NOMO-1 (cell line): Measurements from ENCODE around the gene HNRNPA2B1.
A peak's percentile ranks its signal among the peaks of the same experiment; 100 is the strongest.
"Not testable (repeated sequence)": the region's sequence is repeated elsewhere in the genome, so short reads cannot be mapped to it uniquely, and the experiment has no call there.

Source experiments
- DNase-seq, 2 experiments: peaks; one replicate each; lab custom pipeline; 2025; ENCODE audit not compliant: unreplicated experiment in 2 of 2; lab: John Stamatoyannopoulos, UW

The HNRNPA2B1 gene

DNA sequence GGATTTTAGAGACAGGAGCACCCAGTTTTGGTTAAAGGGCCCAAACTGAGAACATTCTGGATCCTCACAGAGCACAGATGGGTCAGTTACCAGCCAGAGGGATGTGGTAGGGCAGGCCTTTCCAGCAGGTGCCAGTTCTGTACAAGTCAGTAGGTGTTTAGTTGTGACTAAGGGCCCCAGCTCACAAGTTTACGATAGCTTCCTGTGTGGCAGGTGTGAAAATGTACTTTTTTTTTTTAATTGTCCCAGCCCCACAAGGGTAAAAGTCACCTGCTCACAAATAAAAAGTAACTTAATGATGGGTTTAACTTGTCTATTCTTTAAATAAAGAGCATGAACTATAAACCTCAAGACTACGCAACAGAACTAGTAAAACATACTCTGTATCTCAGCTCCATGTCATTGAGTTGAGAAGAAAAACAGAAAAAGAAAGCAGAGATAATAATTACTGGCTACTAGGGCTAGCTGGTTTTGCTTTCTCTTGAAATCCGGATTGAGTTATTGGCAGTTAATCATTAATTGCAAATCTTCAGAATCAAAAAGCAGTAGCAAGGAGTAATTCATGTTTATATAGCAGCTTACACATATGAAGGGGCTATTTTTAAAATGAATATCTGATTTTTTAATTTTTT, 33.1 kb downstream of the HNRNPA2B1 start:
- no peak for DNase-seq

DNA sequence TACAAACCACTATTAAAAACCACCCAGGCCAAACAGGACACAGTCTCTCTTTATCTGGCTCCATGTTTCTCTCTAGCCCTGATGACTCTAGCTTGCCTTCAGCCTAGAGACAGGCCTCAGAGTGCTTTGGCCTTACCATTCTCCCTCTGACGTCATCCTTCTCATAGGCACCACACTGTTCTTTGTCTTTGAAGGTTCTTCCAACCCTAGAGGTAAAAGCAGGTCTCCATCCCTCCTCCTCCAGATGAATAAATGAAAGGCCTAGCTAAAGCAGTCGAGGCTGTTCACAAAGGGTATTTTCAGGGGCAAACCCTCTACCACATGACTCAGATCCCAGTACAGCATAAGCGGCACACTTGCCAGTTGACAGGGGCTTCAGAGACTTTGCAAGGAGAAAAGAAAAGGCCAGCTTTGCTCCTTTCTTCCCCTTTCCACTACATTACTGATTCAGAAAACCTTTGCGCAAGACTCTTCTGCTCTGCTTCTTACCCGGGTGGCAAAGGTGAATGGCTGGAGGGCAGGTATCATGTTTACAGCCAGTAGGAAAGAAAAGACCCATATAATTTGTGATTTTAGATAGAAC, 33.8 kb downstream of the HNRNPA2B1 start:
- peak; percentile 18 to 54 for DNase-seq

DNA sequence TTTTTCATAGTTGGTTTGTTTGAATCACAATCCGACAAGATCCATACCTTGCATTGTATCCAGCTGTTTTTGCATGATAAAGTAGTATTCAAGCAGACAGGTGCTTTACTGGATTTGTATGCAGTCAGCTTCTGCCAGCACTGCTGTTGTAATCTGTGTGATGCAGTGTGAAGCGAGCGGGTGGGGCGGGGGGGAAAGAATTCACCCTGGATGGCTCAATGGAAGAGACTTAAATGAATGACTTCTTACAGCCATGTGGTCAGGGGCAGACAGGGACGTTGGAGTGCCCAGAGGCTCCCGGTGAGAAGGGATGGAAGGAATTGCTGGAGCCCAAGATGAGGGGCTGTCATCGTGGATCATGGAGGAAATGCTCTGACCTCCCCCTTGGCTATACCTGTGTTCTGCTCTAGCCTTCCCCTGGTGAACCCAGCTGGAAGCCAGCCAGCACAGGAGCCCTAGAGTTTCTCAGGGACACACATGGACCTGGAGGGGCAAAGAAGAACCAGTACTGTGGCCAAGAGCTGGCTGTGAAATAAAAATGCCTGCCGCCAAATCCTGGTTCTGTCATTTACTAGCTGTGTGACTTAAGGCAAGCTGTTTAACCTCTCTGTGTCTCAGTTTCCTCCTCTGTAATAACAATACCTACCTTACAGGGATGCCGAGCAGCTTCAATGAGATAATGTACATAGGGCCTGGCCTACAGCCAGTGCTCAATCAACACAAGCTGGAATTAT, 34.4 kb downstream of the HNRNPA2B1 start:
- no peak for DNase-seq

DNA sequence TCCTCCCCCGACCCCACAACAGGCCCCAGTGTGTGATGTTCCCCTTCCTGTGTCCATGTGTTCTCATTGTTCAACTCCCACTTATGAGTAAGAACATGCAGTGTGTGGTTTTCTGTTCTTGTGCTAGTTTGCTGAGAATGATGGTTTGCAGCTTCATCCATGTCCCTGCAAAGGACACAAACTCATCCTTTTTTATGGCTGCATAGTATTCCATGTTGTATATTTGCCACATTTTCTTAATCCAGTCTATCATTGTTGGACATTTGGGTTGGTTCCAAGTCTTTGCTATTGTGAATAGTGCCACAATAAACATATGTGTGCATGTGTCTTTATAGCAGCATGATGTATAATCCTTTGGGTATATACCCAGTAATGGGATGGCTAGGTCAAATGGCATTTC, 36.7 kb downstream of the HNRNPA2B1 start:
- not testable (repeated sequence) for DNase-seq

DNA sequence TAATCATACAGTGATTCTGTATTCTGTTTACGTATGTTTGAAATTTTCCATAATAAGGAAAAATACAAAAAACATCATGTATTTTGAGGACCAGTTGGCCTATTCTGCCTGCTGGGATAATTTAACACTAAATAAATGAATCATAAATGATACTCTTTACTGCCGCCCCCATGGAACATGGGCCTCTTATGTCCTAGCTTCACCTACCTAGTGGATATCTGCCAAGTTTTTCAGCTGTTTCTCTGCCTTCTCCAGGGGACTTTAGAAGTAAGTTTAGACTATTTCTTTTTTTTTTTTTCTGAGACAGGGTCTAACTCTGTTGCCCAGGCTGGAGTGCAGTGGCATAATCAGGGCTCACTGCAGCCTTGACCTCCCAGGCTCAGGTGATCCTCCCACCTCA, 38.1 kb downstream of the HNRNPA2B1 start:
- DNase-seq = no peak

DNA sequence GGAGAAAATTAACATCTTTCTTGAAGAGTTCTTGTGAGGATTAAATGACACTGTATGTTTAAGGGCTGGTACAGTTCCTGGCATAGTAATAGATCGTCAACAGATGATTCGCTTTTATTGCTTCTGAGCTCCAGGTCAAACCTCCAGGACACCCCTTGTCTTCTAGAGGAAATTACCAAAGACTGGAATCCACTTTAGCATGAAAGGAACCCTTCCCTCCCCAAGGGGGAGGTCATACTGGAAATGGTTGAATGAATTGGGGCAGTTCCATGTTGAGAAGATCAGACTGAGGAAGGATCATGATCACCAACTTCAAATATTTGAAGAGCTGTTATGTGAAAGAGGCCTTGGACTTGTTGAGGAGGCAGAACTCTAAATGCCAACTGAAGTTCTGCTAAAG, 39.6 kb downstream of the HNRNPA2B1 start:
- DNase-seq = no peak

DNA sequence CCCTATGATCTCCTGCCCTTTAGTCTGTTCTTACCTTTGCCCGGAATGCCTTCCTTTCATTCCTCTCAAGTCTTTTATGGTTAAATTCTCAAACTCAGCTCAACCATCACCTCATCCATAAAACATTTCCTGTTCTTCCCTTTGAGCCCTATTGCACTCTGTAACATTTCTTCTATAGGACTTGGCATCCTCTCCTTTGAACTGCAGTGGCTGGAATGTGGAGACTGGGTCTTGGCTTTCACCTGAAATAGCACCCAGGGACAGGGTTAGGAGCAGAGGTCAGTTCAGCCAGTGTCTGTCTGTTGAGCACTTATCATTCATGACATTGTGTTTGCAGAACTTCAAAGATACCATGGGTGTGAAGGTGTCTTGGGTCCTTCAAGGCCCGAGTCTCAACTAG, 41.3 kb downstream of the HNRNPA2B1 start:
- DNase-seq = no peak

DNA sequence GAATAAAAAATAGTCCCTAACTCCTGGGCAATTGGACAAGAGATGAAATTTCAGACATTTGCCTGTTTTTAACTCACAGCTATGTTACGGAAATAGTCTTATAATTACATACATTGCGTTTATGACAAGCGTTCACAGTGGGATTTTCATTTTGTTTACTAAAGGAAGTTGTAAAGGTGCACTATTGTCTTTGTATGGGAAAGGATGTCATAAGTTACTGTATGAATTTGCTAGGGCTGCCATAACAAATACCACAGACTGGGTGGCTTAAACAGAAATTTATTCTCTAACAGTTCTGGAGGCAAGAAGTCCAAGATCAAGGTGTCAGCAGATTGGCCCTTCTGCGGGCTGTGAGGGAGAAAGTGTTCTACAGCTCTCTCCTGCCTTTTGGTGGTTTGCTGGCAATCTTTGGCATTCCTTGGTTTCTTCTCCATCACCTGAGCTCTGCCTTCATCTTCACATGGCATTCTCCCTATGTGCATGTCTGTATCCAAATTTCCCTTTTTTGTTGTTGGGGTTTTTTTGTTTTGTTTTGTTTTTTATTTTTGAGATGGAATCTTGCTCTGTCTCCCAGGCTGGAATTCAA, 42.9 kb downstream of the HNRNPA2B1 start:
- DNase-seq = no peak

DNA sequence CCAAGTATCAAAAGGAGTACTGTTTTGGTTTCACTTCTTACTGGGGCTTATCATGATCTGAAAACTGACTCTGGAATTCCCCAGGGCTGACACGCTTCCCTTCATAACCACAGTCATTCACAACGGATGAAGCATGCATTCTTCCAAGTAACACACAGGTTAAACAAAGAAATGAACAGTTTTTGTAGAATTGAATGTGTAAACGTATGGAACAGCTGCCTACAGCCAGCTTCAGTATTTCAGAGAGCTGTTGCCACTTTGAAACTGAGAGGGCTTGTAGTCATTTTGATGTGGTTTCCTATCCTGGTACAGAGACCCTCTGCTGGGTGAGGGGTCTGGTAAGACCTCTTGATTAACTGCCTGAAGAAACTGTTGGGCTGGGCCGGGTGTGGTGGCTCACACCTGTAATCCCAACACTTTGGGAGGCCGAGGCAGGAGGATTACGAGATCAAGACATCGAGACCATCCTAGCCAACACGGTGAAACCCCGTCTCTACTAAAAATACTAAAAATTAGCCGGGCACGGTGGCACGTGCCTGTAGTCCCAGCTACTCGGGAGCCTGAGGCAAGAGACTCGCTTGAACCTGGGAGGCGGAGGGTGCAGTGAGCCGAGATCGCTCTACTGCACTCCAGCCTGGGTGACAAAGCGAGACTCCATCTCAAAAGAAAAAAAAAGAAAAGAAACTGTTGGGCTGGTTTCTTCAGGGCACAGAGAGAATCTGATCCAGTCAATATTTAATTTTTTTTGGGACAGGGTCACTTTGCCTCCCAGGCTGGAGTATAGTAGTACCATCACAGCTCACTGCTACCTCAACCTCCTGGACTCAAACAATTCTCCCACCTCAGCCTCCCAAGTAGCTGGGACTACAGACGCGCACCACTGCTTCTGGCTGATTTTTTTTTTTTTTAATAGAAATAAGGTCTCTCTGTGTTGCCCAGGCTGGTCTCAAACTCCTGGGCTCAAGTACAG, 43.8 kb downstream of the HNRNPA2B1 start:
- DNase-seq = no peak

DNA sequence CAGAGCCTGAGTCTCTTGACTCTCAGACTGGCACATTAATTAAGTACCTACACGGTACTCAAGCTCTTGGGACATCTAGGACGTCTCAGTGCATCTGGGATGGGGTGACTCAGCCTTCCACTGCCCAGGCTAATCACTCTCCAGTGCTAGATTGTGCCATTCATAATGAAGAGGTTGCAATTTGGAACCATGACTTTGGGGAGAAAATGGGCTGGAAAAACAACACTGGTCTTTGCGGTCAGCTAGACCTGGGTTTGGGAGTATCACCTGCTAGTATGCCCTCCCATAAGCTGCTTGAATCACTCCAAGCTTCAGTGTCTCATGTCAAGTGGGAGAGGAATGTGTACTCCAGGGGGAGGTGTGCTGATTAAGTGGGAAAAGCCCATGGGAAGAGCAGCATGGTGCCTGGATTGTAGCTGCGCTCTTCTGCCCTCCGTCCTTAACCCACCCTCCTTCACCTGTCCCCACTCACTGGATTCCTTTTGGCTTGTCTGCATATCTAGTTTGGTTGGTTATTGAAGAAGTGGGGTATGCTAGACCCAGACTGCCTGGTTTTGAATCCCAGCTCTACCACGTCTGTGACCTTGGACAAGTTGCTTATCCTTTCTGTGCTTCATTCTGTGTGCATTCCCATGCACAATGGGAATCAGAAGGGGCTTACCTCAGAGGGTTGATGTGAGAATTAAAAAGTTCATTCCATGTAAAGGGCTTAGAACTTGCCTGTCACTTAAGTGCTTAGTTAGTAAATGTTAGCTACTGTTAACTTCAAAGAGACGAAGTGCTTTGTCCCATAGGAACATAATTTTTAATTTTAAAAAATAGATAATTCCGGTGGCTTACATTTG, 44.8 kb downstream of the HNRNPA2B1 start:
- no peak for DNase-seq

DNA sequence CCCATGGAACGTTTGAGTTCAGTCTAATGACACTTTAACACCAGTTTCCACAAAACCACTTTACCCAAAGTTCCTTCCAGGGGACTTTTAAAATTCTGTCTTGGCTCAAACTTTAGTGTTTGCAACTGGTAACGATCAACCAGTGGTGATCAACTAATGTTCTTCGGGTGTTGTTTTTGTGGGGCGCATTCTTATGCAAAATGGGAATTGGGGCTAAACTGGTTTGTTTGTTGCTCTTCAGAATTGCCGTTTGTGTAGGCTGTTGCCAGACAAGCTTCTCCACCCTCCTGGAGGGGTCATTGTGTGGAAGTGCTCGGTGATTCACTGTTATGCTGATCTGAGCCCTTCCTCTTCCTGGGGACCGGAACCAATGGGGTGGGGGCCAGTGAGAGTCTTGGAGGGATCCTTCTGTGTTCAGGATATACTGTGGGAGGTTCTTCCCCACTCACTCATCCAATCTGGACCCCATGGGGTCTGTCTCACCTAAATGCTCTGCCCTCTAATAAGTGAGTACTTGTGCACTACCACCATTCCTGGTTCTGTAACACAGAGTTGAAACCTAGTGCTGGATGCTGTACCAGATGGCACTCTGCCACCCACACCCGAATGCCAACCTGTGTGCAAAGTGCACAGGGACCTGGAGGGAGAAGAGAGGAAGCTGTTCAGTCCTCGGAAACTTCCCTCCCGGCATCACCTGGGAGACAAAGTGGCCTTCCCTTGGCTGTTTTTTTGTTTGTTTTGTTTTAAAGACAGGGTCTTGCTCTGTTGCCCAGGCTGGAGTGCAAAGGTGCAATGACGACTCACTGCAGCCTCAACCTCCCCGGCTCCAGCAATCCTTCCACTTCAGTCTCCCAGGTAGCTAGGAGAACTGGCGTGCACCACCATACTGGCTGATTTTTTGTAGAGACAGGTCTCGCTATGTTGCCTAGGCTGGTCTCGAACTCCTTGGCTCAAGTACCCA, 46.4 kb downstream of the HNRNPA2B1 start:
- no peak for DNase-seq

DNA sequence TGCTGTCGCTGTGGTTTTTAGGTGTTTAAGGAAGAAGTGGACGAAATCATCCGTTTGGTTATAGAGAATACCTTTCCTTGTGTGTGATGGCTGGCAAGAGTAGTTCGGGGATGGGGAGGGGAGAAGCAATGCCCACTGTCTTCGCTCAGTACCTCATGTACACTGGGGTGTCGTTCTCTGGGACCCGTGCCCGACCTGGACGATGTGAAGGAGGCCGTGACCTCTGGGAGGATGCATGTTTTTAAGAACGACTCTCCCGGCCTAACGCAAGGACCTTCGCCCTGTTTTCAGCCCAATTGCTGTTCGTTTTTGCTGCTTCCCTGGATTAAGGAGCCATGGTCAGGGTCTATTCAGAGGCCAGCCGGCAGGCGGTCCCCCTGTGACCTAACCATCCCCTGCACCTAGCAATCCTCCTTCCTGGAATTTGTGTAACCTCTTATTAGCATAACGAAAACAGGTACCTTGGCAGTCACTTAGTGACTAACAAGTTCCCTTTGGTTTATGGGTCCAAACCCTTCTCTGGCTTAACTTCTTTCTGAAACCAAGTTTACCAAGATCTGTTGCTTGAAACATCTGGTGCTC, 47.2 kb downstream of the HNRNPA2B1 start:
- no peak for DNase-seq

DNA sequence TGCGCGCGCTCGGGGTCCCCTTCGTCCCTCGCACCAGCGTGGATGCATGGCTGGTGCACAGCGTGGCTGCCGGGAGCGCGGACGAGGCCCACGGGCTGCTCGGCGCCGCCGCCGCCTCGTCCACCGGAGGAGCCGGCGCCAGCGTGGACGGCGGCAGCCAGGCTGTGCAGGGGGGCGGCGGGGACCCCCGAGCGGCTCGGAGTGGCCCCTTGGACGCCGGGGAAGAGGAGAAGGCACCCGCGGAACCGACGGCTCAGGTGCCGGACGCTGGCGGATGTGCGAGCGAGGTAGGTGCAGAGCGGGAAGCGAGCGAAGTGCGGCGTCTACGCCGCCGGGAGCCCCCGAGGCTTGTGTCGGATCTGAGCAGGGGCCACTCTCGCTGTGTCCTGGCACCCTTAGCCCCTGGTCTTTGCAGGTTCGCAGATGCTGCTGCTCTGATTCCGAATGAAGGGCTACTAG, 47.7 kb downstream of the HNRNPA2B1 start:
- DNase-seq = not testable (repeated sequence)

DNA sequence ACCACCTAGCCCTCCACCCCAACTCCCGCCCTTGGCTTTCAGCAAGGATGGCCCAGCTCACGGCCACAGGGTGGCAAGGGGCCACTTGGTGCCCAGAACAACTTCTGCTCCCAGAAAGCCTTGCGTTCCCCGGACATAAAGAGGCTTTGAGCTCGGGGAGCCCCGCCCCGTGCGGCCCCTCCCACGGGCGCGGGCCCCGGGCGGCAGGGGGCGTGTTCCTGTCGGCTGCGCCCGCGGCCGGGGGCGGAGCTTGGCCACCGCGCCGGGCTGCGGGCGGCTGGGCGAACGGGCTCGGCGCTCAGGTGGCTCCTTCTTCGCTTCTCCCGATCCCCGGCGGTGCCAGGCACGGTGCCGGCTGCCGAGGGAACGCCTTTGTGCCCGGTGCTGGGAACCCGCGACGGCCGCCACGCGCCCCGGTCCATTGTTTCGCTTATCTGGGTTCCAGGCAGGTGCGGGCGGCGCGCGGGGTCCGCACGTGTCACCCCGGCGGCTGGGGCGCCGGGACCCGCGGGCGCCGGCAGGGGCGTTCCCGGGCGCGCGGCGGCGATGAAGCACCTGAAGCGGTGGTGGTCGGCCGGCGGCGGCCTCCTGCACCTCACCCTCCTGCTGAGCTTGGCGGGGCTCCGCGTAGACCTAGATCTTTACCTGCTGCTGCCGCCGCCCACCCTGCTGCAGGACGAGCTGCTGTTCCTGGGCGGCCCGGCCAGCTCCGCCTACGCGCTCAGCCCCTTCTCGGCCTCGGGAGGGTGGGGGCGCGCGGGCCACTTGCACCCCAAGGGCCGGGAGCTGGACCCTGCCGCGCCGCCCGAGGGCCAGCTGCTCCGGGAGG, 48.4 kb downstream of the HNRNPA2B1 start, which contains the start of gene NFE2L3:
Gene NFE2L3 (plus strand): TSS at position 246 of the 829 bp plus-strand sequence. CDS start 301 bp downstream, at position 547.
- DNase-seq = peak; percentile 82 to 89

DNA sequence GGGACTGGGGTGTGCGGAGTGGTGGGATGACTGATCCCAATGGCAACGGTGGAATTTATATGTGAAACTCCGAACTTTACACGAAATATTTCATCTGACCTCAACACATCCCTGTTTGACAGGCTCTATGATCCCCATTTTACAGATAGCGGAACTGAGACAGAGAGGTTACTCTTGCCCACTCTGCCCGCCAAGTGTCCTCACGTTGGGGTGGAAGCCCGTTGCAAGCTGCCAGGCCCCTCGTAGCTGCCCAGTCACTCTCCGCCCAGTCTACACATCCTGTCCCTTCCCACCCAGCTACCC, 48.9 kb downstream of the HNRNPA2B1 start:
- no peak for DNase-seq

DNA sequence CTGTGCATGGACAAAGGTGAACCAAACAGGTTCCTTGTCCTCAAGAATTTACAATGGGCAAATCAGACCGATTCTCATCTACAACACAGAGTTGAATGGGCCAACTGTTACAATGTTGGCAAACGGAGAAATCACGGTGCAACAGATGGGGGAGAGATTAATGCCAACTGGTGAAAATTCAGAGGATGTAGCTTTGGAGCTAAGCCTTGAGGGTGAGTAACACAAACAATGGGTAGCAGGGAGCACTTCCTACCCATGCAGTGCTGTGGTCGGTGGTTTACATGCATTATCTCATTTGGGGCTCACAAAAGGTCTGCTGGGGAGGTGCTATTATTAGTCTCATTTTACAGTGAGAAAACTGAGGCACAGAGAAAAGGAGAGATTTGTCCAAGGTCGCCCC, 49.5 kb downstream of the HNRNPA2B1 start:
- no peak for DNase-seq

DNA sequence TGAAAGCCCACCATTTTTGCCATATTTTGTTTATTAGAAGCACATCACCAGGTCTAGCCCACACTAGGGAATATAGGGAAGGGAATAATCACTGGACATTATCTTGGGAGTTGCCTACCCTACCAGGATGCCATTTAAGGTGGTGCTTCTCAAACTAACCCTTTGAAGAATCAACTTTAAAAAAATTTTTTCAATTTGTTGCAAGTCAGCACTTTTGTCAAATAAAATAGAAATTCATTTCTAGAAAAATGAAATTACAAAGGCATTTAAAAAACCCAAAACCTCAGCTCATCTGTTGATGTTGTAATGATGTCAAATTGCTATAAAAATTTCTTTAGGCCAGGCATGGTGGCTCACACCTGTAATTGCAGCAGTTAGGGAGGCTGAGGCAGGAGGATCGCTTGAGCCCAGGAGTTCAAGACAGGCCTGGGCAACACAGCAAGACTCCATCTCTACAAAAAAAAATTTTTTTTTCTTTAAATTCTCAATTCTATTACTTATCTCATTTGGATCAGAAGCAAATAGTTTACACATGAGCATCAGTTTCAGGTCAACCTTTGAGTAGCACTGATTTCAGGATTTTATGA, 51.1 kb downstream of the HNRNPA2B1 start:
- no peak for DNase-seq
